PC-3 (cell line): ENCODE results near the gene ATXN1L.

Source experiments
- CTCF ChIP-seq: fragments of 300-600 bp; sonication (generic); conservative IDR thresholded peaks from 2 replicates; pipeline ENCODE4 v1.5.1; 2017; ENCODE audit warnings: antibody characterized with exemption, low read depth, mild to moderate bottlenecking, low read length
- EZH2 ChIP-seq: fragments of 300-600 bp; sonication (generic); IDR thresholded peaks from one replicate; pipeline ENCODE4 v1.6.1; 2017; ENCODE audit warnings: antibody characterized with exemption, mild to moderate bottlenecking, low read length; ENCODE audit not compliant: unreplicated experiment
- EZH2phosphoT487 ChIP-seq: fragments of 300-600 bp; sonication (generic); IDR thresholded peaks from 2 replicates; pipeline ENCODE4 v1.6.1; 2018; ENCODE audit warnings: mild to moderate bottlenecking, antibody characterized with exemption, low read length, borderline replicate concordance

DNA sequence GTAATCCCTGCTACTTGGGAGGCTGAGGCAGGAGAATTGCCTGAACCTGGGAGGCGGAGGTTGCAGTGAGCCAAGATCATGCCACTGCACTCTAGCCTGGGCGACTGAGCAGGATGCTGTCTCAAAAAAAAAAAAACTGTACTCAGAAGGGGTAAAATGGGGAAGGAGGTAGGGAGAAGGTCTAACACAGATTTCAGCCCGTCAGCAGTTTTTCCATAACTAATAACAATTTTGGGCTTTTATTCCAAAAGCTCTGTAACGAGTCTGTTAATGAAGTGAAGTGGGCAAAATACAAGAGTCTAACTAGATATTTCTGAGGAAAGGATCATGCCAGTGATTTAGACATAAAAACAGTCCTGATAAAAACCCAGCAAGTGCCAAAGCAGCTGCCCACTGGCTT, 27.4 kb downstream of the ATXN1L start:
- TF ChIP-seq CTCF (no peak), EZH2phosphoT487 (no peak), EZH2 (no peak)
